H9 (cell line): ENCODE data around the gene DDT. TPM values are rescaled to one million over a fixed set of nuclear protein-coding genes. Genes with fewer than 3 reads are reported as not detected.
"Not testable (repeated sequence)": the region's sequence is repeated elsewhere in the genome, so short reads cannot be mapped to it uniquely, and the experiment has no call there.

Experiments used
- DNase-seq: peaks from one replicate; pipeline ENCODE4 v3.0.0-alpha.2; 2017
- H2AFZ ChIP-seq: one replicate; pipeline ENCODE4 v1.6.1; 2013; ENCODE audit warnings: mild to moderate bottlenecking, low read length, control low read depth, moderate library complexity
- H2AK5ac ChIP-seq: 2 replicates; pipeline ENCODE4 v1.6.1; 2013; ENCODE audit warnings: low read length, control low read depth, mixed read lengths; ENCODE audit not compliant: insufficient read length
- H2BK120ac ChIP-seq: one replicate; pipeline ENCODE4 v1.6.1; 2013; ENCODE audit warnings: low read depth, mild to moderate bottlenecking, low read length, control low read depth, inconsistent platforms; ENCODE audit not compliant: poor library complexity, severe bottlenecking
- H2BK12ac ChIP-seq: 2 replicates; pipeline ENCODE4 v1.6.1; 2013; ENCODE audit warnings: low read length, control low read depth, mixed read lengths, low read depth; ENCODE audit not compliant: insufficient read length
- H2BK15ac ChIP-seq: 2 replicates; pipeline ENCODE4 v1.6.1; 2013; ENCODE audit warnings: low read depth, low read length, control low read depth
- H2BK20ac ChIP-seq: one replicate; pipeline ENCODE4 v1.6.1; 2013; ENCODE audit warnings: low read depth, mild to moderate bottlenecking, low read length, control low read depth, inconsistent platforms; ENCODE audit not compliant: poor library complexity, severe bottlenecking
- H2BK5ac ChIP-seq: 2 replicates; pipeline ENCODE4 v1.6.1; 2013; ENCODE audit warnings: low read length, control low read depth, mixed read lengths; ENCODE audit not compliant: insufficient read length
- H3K14ac ChIP-seq: 2 replicates; pipeline ENCODE4 v1.6.1; 2013; ENCODE audit warnings: low read length, control low read depth; ENCODE audit not compliant: insufficient read depth
- H3K18ac ChIP-seq: 2 replicates; pipeline ENCODE4 v1.6.1; 2013; ENCODE audit warnings: low read depth, mild to moderate bottlenecking, mixed read lengths, low read length, control low read depth; ENCODE audit not compliant: insufficient read length
- H3K23ac ChIP-seq: 2 replicates; pipeline ENCODE4 v1.6.1; 2013; ENCODE audit warnings: low read length, control low read depth, mixed read lengths, low read depth; ENCODE audit not compliant: insufficient read length
- H3K23me2 ChIP-seq: 2 replicates; pipeline ENCODE4 v1.6.1; 2013; ENCODE audit warnings: low read depth, mild to moderate bottlenecking, mixed read lengths, low read length, control low read depth; ENCODE audit not compliant: insufficient read length, poor library complexity, severe bottlenecking
- H3K27ac ChIP-seq: 2 replicates; pipeline ENCODE4 v1.5.1; 2013; ENCODE audit warnings: low read length, control low read depth, mixed read lengths, low read depth; ENCODE audit not compliant: insufficient read length
- H3K27me3 ChIP-seq: 2 replicates; pipeline ENCODE4 v1.6.1; 2013; ENCODE audit warnings: low read length, control low read depth, inconsistent platforms; ENCODE audit not compliant: insufficient read depth
- H3K4ac ChIP-seq: 2 replicates; pipeline ENCODE4 v1.6.1; 2013; ENCODE audit warnings: low read depth, mild to moderate bottlenecking, control low read depth, inconsistent platforms, low read length, moderate library complexity
- H3K4me1 ChIP-seq: 2 replicates; pipeline ENCODE4 v1.6.1; 2013; ENCODE audit warnings: low read length, control low read depth, inconsistent platforms; ENCODE audit not compliant: insufficient read depth
- H3K4me2 ChIP-seq: 2 replicates; pipeline ENCODE4 v1.6.1; 2013; ENCODE audit warnings: low read length, control low read depth, mixed read lengths; ENCODE audit not compliant: insufficient read length, insufficient read depth
- H3K56ac ChIP-seq: 2 replicates; pipeline ENCODE4 v1.6.1; 2013; ENCODE audit warnings: low read depth, mild to moderate bottlenecking, mixed read lengths, low read length, control low read depth; ENCODE audit not compliant: insufficient read length
- H3K79me1 ChIP-seq: 2 replicates; pipeline ENCODE4 v1.6.1; 2013; ENCODE audit warnings: low read depth, mild to moderate bottlenecking, moderate library complexity, low read length, control low read depth, inconsistent platforms; ENCODE audit not compliant: insufficient read depth, poor library complexity, severe bottlenecking
- H3K79me2 ChIP-seq: 2 replicates; pipeline ENCODE4 v1.6.1; 2013; ENCODE audit warnings: low read length, control low read depth, inconsistent platforms; ENCODE audit not compliant: insufficient read depth
- H3K9ac ChIP-seq: 2 replicates; pipeline ENCODE4 v1.6.1; 2013; ENCODE audit warnings: low read length, control low read depth, mixed read lengths; ENCODE audit not compliant: insufficient read length; ENCODE audit errors: extremely low read depth
- H3K9me3 ChIP-seq: one replicate; pipeline ENCODE4 v1.6.1; 2013; ENCODE audit warnings: low read depth, low read length, inconsistent platforms; ENCODE audit not compliant: control insufficient read depth
- H3T11ph ChIP-seq: one replicate; pipeline ENCODE4 v1.6.1; 2013; ENCODE audit warnings: mild to moderate bottlenecking, low read length, control low read depth, inconsistent platforms
- H4K20me1 ChIP-seq: one replicate; pipeline ENCODE4 v1.6.1; 2013; ENCODE audit not compliant: control insufficient read depth, insufficient read length, insufficient read depth
- H4K5ac ChIP-seq: 2 replicates; pipeline ENCODE4 v1.6.1; 2013; ENCODE audit warnings: low read depth, mild to moderate bottlenecking, mixed read lengths, low read length, control low read depth; ENCODE audit not compliant: insufficient read length
- H4K8ac ChIP-seq: replicated peaks from 2 replicates; pipeline ENCODE4 v1.6.1; 2013; ENCODE audit warnings: low read length, control low read depth, mixed read lengths, low read depth; ENCODE audit not compliant: insufficient read length
- H4K91ac ChIP-seq: 2 replicates; pipeline ENCODE4 v1.6.1; 2013; ENCODE audit warnings: low read depth, mild to moderate bottlenecking, moderate library complexity, mixed read lengths, low read length, control low read depth; ENCODE audit not compliant: insufficient read length
- H3K27ac Mint-ChIP-seq, 3 experiments: 2 replicates in 2 of 3; 3 replicates in 1 of 3; pipeline ENCODE4 v1.8.0; 2020 to 2021; ENCODE audit warnings: mixed read lengths in 3 of 3, mild to moderate bottlenecking in 1 of 3, moderate library complexity in 1 of 3
- H3K27me3 Mint-ChIP-seq: 2 replicates; pipeline ENCODE4 v1.8.0; 2021; ENCODE audit warnings: low read depth, mild to moderate bottlenecking, moderate library complexity, mixed read lengths
- H3K36me3 Mint-ChIP-seq, 3 experiments: 2 replicates in 2 of 3; 3 replicates in 1 of 3; pipeline ENCODE4 v1.8.0; 2020 to 2021; ENCODE audit warnings: low read depth in 3 of 3, mixed read lengths in 3 of 3; ENCODE audit not compliant: insufficient read depth in 1 of 3
- H3K4me1 Mint-ChIP-seq, 2 experiments: 2 replicates each; pipeline ENCODE4 v1.8.0; 2020; ENCODE audit warnings: mixed read lengths in 2 of 2
- H3K4me3 Mint-ChIP-seq, 2 experiments: 2 replicates in 1 of 2; 3 replicates in 1 of 2; pipeline ENCODE4 v1.8.0; 2020 to 2021; ENCODE audit warnings: mild to moderate bottlenecking in 2 of 2, mixed read lengths in 2 of 2, moderate library complexity in 1 of 2
- H3K9me3 Mint-ChIP-seq, 2 experiments: 2 replicates in 1 of 2; 3 replicates in 1 of 2; pipeline ENCODE4 v1.8.0; 2020; ENCODE audit warnings: mild to moderate bottlenecking in 2 of 2, mixed read lengths in 2 of 2, moderate library complexity in 1 of 2
- CTCF ChIP-seq: fragments of 200-600 bp; sonication (generic); conservative IDR thresholded peaks from 3 replicates; pipeline ENCODE4 v1.8.0; 2021; ENCODE audit warnings: antibody characterized with exemption, mild to moderate bottlenecking
- WGBS: extraction: QIAGEN DNeasy Blood & Tissue Kit; methylation state at CpG from one replicate; pipeline ENCODE4 v1.1.7; 2013; ENCODE audit warnings: missing lambda C conversion rate, low lambda C conversion rate, mixed read lengths; ENCODE audit not compliant: insufficient read length; ENCODE audit errors: extremely low coverage; 5-methylcytosine and 5-hydroxymethylcytosine counted together
- total RNA-seq: library from RNA; stranded (reverse); gene quantifications from 2 replicates; pipeline ENCODE4 v1.2.1, GENCODE V29; 2021

DDT gene
- total RNA-seq, 1 experiment from 2014 or later: 185 TPM

- Histone ChIP-seq H3K4me1 (peaks cover 3% of the 10 kb centered on the region; the same call in 1 of the 2 replicates), H4K5ac (no peak overlapping the region), H2BK120ac (no peak overlapping the region), H3K23me2 (no peaks in the 10 kb centered on the region), H2BK12ac (no peak overlapping the region), H3K79me1 (no peaks in the 10 kb centered on the region), H2AK5ac (no peak overlapping the region), H4K8ac (no peak overlapping the region), H3K23ac (no peak overlapping the region), H2BK20ac (no peak overlapping the region), H2BK15ac (no peak overlapping the region), H3K4ac (no peak overlapping the region), H3K14ac (no peak overlapping the region), H3K79me2 (no peaks in the 10 kb centered on the region), H2BK5ac (no peak overlapping the region), H4K20me1 (peaks cover 2% of the 10 kb centered on the region), H4K91ac (no peak overlapping the region), H3K27me3 (no peaks in the 10 kb centered on the region), H3K4me2 (no peak overlapping the region), H2AFZ (peak overlapping the region; percentile 50), H3K56ac (no peak overlapping the region), H3K9me3 (no peaks in the 10 kb centered on the region), H3K18ac (peak overlapping the region; percentile 45), H3K9ac (no peak overlapping the region), H3K27ac (no peak overlapping the region), H3T11ph (no peak overlapping the region)
- peak; percentile 43; the same call in 2 of the 3 replicates for TF ChIP-seq CTCF
- DNase-seq: peak; percentile 69
- WGBS: no CpG with 5 or more reads among the region's 9 CpGs
- Mint-ChIP-seq H3K4me1 (peaks cover 12 to 20% of the 10 kb centered on the region in 2 experiments), H3K9me3 (peaks cover 0 to 4% of the 10 kb centered on the region in 2 experiments; a peak in 1 of 5 replicates), H3K36me3 (no peaks in the 10 kb centered on the region; a peak in 3 of 7 replicates), H3K27ac (peak overlapping the region; percentile 19 to 69 (median 64); a peak in 4 of 7 replicates), H3K4me3 (peak overlapping the region in 1 of 2 experiments; percentile 63; a peak in 2 of 5 replicates), H3K27me3 (peaks cover 10% of the 10 kb centered on the region)
Observed at GRCh38 chr22:24001314-24001713, 27.1 kb upstream of the DDT start.

GRCh38 chr22:23999779-24000178, 25.5 kb upstream of the DDT start:
- WGBS: no CpG with 5 or more reads among the region's 7 CpGs

More at GRCh38 chr22:23999779-24000178, 25.5 kb upstream of the DDT start:
- not testable (repeated sequence) for H3K4me1 ChIP-seq, H3K9ac ChIP-seq, H2BK120ac ChIP-seq, H4K5ac ChIP-seq, H3K79me1 ChIP-seq, H3K23me2 ChIP-seq, H3K9me3 ChIP-seq, H2AFZ ChIP-seq, H2AK5ac ChIP-seq, H4K20me1 ChIP-seq, H2BK5ac ChIP-seq, H3K79me2 ChIP-seq, H4K91ac ChIP-seq, H3K14ac ChIP-seq, H3K23ac ChIP-seq, H4K8ac ChIP-seq, H3K4me2 ChIP-seq, H3K27ac ChIP-seq, H3K56ac ChIP-seq, H2BK12ac ChIP-seq, DNase-seq, H3K9me3 Mint-ChIP-seq, H2BK15ac ChIP-seq, H3K27me3 ChIP-seq, H3K36me3 Mint-ChIP-seq, H3K18ac ChIP-seq, H3K4ac ChIP-seq, H2BK20ac ChIP-seq, H3K4me3 Mint-ChIP-seq, H3T11ph ChIP-seq
- peaks cover 12 to 20% of the 10 kb centered on the region in 2 experiments for H3K4me1 Mint-ChIP-seq
- H3K27ac Mint-ChIP-seq: peak overlapping the region in 1 of 3 experiments; percentile 60; a peak in 1 of 7 replicates
- peaks cover 12% of the 10 kb centered on the region for H3K27me3 Mint-ChIP-seq
